NCI-H524 (cell line): ENCODE measurements around the gene VWA3A.
"Not testable (repeated sequence)": the region's sequence is repeated elsewhere in the genome, so short reads cannot be mapped to it uniquely, and the experiment has no call there.

Experiments used
- DNase-seq, 2 experiments: peaks; one replicate each; lab custom pipeline; 2025; lab: John Stamatoyannopoulos, UW

VWA3A gene

DNA sequence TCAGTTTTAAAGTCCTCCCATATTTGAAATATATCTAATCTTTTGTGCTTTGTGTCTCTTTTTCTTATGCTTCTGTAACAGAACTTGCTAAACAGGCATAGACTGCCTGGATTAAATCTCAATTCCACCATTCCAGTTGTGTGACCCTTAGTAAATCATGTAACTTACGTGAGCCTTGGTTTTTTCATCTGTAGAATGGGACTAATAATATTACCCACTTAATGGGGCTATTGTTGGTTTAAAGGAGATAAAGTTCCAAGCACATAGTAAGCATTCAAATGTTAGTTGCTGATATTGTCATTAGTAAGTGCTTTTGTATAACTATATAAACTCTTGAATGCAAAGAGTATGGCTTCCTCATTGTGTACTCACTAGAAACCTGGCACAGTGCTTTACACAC lies 5.9 kb upstream of the VWA3A start:
- no peak for DNase-seq

DNA sequence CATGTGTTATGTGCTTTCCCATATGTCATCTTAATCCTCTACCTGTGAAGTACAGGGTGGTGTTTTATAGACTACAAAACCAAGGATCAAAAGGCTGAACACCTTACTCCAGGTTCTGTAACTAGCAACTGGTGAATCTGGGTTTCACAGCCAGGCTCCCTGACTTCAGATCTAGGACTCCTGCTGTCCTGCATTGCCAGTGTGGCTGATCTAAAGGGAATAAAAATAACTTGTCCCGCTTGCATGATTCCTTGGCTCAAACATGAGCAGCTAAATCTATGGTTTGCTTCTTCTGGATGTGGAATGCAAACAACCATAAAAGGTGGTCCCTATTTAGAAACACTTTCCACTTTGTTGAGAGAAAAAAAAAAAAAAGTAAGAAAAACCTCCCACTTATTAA lies 3.7 kb upstream of the VWA3A start:
- no peak for DNase-seq

DNA sequence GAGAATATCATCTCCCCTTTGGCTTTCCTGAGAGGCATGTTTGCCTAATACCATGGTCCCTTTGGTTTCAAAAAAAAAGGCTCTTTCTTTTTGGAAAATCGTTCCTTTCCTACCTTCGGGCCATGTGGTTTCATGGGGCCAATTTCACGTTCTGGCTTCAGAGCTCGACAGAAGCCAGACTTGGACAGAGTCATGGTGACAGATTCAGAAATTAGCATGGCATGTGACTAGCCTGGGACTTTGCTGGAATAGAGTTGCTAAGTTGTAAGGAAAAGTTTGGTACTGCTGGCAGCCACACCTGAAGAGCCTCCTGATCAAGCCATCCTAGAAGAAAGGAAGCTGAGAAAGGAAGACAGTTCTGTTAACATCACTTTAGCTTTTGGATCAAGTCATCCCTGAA lies 2.4 kb upstream of the VWA3A start:
- no peak for DNase-seq

DNA sequence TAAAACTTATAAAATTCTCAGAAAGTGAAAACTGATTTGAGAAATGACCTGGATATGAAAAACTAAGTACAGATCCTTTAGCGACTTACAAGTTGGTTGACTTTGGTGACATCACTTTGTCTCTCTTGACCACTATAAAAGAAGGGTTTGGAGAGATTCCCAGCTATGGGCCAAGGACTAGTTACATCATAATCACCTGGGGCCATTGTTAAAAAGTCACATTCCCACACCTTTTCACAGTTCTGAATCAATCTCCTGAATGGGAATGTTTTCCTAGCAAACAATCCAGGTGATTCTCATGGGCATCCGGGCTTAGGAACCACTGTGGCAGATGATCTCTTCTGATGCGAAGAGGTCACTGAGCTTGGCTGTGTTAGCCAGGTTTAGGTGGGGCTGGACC lies 620 bp upstream of the VWA3A start:
- DNase-seq: no peak

DNA sequence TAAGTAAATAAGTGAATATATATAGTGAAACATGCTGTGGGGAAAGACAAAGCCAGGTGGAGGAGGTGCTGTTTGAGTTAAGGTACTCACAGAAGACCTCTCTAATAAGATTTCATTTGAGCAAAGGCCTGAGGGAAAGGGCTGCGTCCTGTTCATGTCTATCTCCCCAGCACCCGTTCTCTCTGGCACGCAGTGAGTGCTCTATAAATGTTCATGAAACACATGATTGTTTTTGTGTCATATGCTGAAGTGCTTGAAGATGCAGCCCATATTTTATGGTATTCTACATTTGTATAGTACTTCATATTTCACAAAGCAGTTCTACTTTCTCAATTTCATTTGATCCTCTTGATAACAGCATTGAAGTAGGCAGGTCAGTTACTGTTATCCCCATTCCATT lies 990 bp downstream of the VWA3A start:
- DNase-seq: no peak

DNA sequence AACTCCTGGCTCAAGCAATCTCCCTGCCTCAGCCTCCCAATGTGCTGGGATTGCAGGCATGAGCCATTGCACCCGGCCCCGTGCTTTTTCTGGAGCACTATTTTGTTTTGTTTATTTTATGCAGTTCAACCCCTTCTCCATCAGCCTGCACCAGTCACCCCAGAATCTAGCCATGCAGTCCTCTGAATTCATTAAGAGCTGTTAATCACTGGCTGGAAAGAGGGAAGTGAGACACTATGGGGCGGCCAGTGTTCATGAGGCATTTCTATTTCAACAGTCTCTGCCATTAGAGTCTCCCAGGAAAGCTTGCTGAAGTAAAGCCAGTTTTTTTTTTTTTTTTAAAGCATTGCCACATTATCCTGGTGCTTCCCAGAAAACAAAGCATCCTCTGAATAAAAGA lies 1.7 kb downstream of the VWA3A start:
- DNase-seq: no peak

DNA sequence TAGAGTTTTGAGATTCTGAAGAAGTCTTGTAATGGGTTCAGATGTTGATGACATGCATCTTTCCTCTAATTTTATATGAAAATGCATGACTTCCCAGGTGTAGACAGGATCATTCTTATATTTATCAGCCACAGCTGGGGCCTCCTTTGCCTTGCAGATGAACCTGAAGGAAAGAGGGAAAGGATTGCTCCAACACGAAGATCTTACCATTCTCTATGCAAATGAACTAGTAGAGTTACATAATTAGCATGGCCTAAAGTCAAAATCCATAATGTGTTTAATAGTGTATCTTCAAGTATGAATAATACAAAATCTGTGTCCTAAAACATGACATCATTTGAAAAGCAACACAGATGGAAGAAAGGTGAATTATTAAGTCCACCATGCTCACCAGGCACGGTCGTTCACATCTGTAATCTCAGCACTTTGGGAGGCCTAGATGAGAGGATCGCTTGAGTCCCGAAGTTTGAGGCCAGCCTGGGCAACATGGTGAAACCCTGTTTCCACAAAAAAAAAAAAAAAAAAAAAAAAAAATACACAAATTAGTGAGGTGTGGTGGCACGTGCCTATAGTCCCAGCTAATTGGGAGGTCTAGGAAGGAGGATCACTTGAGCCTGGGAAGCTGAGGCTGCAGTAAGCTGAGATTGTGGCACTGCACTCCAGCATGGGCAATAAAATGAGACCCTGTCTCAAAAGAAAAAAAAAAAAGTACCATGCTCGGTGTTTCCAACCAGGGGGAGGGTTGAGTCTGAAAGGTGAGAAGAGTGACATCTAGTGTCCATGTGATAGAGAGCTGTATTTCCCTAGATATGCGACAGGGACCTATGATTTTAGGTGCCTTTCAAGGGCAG lies 6.3 kb downstream of the VWA3A start:
- DNase-seq: peak; percentile 50 to 73

DNA sequence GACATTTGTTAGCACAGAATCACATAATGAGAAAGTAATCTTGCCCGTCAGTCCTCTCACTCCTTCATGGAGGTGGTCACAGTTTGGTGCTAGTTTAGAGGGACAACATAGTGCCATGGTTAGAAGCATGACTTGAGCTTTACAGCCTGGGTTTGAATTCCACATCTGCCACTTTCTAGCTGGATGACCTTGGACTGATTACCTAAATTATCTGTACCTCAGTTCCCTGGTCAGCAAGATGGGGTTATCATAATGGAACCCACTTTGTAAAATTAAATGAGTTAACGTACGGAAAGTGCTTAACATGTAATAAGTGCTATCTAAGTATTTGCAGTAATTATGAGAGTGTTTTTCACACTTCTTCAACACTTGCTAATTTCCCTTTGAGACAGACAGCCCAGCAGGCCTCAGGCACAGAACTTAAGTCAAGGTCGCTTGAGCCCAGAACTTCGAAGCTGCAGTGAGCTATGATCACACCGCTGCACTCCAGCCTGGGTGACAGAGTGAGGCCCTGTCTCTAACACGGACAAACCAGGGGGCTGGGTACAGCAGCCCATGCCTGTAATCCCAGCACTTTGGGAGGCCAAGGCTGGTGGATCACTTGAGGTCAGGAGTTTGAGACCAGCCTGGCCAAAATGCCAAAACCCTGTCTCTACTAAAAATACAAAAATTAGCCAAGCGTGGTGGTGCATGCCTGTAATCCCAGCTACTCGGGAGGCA lies 7.1 kb downstream of the VWA3A start:
- DNase-seq: no peak

DNA sequence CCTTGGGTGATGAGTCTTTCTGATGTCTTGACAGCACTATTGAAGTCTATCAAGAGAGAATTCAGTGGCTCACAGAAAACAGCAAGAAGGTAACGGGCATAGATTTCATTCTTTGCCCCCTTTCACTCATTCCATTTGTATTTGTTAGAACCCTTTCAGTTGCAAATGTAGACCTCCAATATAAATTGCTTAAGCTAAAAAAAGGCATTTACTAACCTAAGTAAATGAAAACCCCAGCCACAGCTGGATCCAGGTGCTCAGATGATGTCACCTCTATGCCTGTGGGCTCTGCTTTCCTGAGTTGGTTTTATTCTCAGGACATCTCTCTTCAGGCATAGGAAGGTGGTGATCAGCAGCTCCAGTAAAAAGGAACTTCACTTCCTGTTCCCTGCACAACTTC lies 11.1 kb downstream of the VWA3A start:
- DNase-seq: no peak

DNA sequence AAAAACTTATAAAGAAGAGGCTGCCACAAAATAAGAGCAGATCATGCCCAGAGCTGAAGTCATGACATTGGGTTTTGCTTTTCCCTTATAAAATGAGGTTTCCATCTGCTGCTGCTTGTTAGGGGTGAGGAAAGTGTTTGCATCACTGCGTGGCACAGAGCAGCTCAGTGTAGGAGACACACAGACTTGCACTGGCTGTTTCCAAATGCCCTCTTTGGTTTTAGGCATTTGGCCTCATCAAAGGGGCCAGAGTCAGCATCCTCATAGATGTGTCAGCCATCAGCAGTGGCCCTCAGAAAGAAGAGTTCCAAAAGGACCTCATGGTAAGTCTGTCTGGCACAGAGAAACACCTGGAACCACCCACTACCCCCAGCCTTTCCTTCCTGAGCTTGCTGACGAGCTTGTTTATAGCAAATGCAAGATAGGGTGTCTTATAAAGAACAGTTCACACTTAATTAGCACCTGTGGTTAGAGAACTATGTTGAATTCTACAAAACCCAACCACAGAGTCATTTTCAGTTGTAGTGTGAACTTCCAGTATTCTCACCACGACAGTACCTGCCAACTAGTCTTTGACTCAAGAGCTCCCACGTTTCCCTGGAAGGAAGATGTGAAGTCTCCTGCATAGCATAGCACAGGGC lies 17.0 kb downstream of the VWA3A start:
- DNase-seq: no peak

DNA sequence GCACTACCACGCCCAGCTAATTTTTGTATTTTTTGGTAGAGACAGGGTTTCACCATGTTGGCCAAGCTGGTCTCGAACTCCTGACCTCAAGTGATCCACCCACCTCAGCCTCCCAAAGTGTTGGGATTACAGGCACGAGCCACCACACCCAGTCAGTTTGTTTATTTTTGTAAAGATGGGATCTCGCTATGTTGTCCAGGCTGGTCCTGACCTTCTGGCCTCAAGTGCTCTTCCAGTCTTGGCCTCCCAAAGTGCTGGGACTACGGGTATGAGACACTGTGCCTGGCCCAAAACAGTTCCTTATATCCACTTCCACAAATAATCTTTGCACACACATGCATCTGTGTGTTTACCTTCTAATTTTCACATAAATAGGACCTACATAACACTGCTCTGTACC lies 19.3 kb downstream of the VWA3A start:
- not testable (repeated sequence) for DNase-seq

DNA sequence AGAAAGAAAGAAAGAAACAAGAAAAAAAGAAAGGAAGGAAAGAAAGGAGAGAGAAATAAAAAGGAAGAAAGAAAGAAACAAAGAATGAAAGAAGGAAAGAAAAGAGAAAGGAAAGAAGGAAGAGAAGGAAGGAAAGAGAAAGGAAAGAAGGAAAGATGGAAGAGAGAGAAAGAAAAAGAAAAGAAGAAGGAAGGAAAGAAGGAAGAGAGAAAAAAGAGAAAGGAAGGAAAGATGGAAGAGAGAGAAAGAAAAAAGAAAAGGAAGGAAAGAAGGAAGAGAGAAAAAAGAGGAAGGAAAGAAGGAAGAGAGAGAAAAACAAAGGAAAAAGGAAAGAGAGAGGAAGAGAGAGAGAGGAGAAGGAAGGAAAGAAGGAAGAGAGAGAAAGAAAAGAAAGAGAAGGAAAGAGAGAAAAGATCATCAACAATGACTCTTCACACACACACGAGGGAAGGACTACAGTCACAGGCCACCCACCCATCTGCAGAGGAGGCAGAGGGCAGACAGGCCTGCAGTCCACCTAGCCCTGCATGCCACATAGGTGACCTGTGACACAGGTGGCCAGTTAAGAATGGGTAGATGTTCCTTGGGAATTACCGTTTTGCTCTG lies 23.9 kb downstream of the VWA3A start:
- DNase-seq: no peak

DNA sequence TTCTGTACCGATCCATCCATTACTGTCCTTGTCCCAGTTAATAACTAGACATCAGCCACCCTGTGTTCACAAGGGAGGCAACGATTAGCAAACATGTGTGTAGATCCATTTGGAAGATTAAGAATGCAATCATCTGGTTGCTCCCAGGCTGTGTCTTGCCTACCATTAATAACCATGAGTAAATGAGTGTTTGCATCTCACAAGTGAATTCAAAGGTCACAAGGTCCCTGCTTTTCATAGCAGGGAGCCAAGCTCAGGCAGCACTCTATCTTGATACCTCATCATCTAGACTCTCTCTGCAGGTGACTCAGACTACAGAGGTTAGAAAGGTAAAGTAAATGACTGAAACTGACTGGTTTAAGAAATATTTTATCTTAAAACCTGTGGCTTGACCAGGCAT lies 25.3 kb downstream of the VWA3A start:
- DNase-seq: no peak

DNA sequence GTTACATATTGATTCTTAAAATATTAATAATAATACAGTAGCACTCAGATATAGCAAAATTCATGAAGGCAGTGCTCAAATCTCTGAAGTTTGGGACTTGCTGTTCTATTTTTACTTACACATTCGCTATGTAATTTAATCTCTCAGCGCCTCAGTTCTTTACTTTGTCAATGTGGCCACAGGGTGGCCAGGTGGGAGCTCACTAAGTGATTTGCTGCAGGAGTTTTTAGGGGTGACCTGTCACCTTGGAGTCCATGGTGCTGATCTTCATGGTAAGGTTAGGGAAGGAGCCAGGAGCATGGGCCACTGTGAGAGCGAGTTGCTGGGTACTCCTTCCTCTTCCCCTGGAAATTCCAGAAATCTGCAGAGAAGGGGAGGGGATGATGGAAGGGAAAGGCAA lies 28.1 kb downstream of the VWA3A start:
- DNase-seq: no peak

DNA sequence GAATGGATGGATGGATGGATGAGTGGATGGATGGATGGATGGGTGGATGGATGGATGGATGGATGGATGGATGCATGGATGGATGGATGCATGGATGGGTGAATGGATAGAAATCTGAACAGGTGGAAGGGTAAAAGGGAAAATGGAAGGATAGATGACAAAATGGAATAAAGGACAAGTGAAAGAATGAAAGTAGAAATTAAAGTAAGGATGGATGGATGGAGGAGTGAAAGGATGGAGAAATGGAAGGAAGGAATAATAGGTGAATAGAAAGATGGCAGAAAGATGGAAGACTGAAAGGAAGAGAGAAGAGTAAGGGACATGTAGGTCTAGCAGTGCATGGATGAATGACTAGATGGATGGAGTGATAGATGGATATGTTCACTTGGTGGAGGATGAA lies 29.9 kb downstream of the VWA3A start:
- DNase-seq: no peak

DNA sequence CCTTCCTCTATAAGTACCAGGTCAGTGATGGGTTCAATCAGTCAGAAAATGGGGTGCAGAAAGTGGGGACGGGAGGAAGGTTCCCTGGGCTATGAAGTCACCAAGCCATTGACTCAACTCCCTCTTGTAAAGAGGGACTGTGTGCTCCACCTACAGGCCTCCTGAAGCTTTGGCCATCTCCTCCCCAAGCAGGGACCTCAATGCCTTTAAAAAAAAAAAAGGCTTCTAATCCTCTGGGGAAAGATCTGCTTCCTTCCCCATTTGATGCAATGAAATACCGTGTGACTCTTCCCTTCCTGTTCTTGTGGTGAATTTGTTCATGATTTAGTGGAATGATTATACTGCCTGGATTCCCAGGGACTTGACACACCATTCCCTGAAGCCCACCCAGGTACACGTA lies 30.8 kb downstream of the VWA3A start:
- no peak for DNase-seq

DNA sequence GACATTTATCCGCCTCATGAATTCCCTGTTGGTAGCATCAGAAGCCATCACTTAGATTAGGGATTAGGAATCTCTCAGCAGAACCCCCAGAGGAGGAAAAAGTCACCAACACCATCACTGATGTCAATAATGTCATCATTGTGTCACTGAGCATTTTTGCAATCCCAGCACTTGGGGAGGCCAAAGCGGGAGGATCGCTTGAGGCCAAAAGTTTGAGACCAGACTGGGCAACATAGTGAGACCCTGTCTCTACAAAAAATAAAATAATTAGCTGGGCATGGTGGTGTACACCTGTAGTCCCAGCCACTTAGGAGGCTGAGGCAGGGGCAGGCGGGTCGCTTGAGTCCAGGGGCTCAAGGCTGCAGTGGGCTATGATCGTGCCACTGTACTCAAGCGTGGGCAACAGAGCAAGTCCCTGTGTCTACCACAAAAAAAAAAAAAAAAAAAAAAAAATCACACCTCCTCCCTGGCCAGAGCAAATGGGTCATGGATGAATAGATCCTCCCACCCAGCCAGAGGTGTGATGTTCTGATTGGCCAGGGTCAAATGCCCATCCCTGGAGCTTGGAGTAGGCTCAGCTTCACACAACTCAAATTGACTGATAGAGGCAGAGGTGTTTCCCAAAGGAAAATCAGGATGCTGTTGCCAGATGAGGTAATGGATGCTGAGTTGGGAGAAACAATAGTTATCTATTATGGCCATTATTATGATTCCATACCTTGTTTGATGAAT lies 31.6 kb downstream of the VWA3A start:
- DNase-seq: no peak

DNA sequence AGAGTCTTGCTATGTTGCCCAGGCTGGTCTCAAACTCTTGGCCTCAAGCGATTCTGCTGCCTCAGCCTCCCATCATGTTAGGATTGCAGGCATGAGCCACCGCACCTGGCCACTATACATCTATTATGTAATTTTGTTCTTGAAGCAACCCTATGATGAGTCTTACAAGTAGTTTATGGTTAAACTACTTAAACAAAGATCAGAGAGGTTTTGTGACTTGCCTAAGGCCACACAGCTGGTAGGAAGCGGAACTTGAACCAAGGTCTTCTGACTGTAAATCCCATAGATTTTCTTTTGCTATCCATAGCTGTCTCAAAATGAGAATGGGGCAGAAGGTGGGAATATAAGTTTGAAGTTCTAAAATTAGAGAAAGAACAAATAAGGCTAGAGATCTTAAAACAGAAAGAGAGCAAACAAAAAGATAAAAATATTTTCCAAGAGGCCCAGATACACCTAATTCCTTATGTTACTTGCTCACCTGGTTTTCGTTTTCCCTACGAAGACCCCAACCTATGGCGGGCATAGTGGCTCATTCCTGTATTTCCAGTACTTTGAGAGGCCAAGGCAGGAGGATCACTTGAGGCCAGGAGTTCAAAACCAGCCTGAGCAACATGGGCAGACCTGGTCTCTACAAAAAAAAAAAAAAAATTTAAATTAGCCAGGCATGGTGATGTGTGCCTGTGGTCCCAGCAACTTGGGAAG lies 32.4 kb downstream of the VWA3A start:
- no peak for DNase-seq

DNA sequence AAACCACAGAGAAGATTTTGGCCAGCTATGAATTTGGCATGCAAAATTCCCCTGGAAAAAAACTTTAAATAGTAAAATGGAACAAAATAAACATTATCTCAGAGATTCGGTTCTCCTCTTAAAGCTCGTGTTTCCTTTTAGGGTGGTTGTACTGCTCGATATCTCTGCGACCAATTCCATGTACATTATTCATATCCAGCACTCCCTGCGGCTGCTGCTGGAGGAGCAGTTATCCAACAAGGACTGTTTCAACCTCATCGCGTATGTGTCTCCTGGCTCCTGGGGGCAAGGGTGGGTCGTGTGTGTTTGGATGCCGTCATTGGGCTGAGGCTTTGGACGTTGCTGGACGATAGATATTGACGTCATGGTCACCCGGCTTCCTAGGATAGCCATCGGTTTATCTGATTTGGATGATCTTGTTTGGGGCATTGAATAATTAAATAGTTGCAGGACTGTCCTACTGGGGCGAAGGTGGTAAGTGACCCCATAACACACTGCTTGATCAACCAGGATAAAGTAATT lies 33.8 kb downstream of the VWA3A start:
- no peak for DNase-seq

DNA sequence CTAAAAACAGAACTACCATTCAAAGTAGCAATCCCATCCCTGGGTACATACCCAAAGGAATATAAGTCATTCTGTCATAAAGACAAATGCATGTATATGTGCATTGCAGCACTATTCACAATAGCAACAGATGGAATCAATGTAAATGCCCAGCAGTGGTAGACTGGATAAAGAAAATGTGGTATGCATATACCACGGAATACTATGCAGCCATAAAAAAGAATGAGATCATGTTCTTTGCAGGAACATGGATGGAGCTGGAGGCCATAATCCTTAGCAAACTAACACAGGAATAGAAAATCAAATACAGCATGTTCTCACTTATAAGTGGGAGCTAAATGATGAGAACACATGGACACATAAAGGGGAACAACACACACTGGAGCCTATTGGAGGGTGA lies 36.2 kb downstream of the VWA3A start:
- not testable (repeated sequence) for DNase-seq

DNA sequence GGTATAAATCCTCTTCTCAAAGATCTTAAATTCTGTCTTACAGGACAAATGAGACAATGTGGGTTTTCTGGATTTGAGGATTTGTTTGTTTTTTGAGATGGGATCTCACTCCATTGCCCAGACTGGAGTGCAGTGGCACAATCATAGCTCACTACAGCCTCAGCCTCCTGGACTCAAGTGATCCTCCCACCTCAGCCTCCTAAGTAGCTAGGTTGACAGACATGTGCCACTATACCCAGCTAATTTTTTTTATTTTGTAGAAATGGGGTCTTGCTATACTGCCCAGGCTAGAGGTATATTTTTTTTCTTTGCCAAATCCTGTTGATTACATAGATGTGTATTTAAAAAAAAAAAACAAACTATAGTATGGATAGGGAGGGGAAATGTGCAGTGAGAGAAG lies 38.2 kb downstream of the VWA3A start:
- no peak for DNase-seq
